ENCODE results near the gene RAB8B.

RAB8B gene

DNA sequence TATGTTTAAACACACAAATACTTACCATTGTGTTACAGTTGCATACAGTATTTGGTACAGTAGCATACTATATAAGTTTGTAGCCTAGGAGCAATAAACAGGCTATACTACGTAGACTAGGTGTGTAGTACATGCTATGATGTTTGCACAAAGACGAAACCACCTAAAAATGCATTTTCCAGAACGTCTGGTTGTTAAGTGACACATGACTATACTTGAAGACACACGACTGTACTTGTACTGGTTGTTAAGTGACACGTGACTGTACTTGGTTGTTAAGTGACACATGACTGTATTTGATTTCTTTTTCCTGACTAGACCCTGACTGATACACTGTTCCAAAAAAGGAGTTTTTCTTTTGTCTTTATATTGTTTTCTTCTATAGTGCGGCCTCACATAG, 34.1 kb downstream of the RAB8B start:
- peaks cover 0 to 21% (median 7%) of the 10 kb centered on the region in 4 donors for H3K4me1 ChIP-seq
- no peaks in the 10 kb centered on the region for H3K9me3 ChIP-seq
- no peaks in the 10 kb centered on the region for H3K27me3 ChIP-seq
- no peak overlapping the region for H3K27ac ChIP-seq
- H3K36me3 ChIP-seq, result no peaks in the 10 kb centered on the region
- intact Hi-C loops (cut with DNase I; ENCODE audit: low total_unique reads), result no loop called here
- H3K4me3 ChIP-seq, result no peak overlapping the region
- no peak for DNase-seq
- TF ChIP-seq, protein P1, sequence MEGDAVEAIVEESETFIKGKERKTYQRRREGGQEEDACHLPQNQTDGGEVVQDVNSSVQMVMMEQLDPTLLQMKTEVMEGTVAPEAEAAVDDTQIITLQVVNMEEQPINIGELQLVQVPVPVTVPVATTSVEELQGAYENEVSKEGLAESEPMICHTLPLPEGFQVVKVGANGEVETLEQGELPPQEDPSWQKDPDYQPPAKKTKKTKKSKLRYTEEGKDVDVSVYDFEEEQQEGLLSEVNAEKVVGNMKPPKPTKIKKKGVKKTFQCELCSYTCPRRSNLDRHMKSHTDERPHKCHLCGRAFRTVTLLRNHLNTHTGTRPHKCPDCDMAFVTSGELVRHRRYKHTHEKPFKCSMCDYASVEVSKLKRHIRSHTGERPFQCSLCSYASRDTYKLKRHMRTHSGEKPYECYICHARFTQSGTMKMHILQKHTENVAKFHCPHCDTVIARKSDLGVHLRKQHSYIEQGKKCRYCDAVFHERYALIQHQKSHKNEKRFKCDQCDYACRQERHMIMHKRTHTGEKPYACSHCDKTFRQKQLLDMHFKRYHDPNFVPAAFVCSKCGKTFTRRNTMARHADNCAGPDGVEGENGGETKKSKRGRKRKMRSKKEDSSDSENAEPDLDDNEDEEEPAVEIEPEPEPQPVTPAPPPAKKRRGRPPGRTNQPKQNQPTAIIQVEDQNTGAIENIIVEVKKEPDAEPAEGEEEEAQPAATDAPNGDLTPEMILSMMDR (IDR thresholded peaks at IDR 0.05), result no peak

DNA sequence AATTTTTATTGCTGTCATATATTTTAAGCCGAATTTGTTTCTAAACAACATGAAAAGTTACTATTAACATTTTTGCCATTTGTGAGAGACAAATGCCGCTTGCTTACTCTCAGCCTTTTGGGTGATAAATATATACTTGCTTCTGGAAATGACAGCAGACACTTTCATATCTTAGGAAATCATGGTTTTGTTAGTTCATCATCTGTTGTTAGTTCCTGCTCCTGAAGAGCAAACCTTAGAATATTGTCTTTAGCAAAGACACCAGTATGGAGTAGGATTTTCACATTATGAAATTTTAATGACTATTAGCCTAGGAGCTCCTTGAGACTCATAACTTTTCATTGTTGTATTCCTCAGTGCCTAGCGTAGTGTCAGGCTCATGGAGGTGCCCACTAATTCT, 36.0 kb downstream of the RAB8B start:
- Histone ChIP-seq H3K9me3 (no peaks in the 10 kb centered on the region), H3K27me3 (no peaks in the 10 kb centered on the region), H3K36me3 (no peaks in the 10 kb centered on the region), H3K4me3 (no peak overlapping the region), H3K27ac (no peak overlapping the region), H3K4me1 (peaks cover 0 to 13% (median 7%) of the 10 kb centered on the region in 4 donors)
- TF ChIP-seq, protein P1 (IDR thresholded peaks at IDR 0.05), result no peak
- intact Hi-C loops (cut with DNase I; ENCODE audit: low total_unique reads), result no loop called here
- DNase-seq, result no peak

DNA sequence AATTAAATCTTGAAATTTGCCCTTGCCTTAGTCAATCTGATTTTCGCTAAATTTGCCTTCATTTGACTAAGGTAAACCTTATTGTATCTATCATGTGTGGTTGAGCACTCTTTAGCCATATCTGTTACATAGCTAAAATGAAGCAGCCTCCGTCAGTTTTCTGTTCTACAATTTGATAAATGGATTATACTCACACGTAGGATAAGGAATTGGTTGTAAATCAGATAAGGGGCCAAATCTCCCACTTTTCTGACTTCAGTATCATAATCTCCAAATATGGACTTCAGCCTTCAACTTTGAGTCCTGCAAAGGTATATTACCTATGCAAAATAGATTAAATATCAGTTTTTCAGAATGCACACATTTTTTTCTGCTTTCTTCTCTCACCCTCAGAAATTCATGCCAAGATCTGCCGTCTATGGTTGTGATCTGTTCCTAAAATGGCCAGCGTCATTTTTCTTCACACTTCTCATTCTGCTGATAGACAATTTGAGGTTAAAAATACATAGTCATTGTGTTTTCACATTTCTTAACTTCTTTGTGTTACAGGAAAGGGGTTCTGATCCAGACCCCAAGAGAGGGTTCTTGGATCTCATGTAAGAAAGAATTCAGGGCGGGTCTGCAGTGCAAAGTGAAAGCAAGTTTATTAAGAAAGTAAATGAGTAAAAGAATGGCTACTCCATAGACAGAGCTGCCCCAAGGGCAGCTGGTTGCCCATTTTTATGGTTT, 36.9 kb downstream of the RAB8B start:
- H3K27ac ChIP-seq, result no peak overlapping the region
- TF ChIP-seq, protein P1 (IDR thresholded peaks at IDR 0.05), result no peak
- intact Hi-C loops (cut with DNase I; ENCODE audit: low total_unique reads), result no loop called here
- H3K36me3 ChIP-seq, result no peaks in the 10 kb centered on the region
- H3K4me1 ChIP-seq, result peaks cover 0 to 7% (median 2%) of the 10 kb centered on the region in 4 donors
- no peak overlapping the region for H3K4me3 ChIP-seq
- no peak for DNase-seq
- no peaks in the 10 kb centered on the region for H3K9me3 ChIP-seq
- H3K27me3 ChIP-seq, result no peaks in the 10 kb centered on the region

DNA sequence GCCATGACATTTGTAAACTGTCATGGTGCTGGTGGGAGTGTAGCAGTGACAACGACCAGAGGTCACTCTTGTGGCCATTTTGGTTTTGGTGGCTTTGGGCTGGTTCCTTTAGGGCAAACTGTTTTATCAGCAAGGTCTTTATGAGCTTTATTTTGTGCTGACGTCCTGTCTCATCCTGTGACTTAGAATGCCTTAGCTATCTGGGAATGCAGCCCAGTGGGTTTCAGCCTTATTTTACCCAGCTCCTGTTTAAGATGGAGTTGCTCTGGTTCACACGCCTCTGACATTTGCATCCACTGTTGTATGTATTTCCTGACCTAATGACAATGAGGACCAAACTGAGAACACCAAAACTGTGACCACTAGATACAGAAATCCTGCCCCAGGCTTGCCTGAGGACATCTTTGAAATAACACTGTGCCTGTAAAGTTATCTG, 37.6 kb downstream of the RAB8B start:
- TF ChIP-seq, protein P1 (IDR thresholded peaks at IDR 0.05), result no peak
- H3K36me3 ChIP-seq, result no peaks in the 10 kb centered on the region
- intact Hi-C loops (cut with DNase I; ENCODE audit: low total_unique reads), result no loop called here
- no peak overlapping the region for H3K27ac ChIP-seq
- H3K9me3 ChIP-seq, result no peaks in the 10 kb centered on the region
- no peaks in the 10 kb centered on the region for H3K27me3 ChIP-seq
- no peak overlapping the region for H3K4me3 ChIP-seq
- H3K4me1 ChIP-seq, result peaks cover 0 to 2% (median 0%) of the 10 kb centered on the region in 4 donors
- DNase-seq, result no peak

DNA sequence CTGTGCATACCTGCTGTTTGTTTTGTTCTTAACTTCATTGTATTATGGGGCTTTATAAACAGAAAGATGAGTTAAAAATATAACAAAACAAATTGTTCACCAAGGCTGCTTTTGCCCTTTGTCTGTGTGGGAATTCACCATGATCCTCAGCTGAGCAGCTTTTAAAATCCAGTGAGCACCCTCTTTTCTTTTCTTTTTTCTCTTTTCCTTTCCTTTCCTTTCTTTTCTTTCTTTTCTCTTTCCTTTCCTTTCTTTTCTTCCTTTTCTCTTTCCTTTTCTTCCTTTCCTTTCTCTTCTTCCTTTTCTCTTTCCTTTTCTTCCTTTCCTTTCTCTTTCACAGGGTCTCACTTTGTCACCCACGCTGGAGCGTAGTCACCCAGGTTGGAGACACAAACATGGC, 38.3 kb downstream of the RAB8B start:
- peaks cover 0 to under 1% (median 0%) of the 10 kb centered on the region in 4 donors for H3K4me1 ChIP-seq
- TF ChIP-seq, protein P1 (IDR thresholded peaks at IDR 0.05), result no peak
- H3K4me3 ChIP-seq, result no peak overlapping the region
- intact Hi-C loops (cut with DNase I; ENCODE audit: low total_unique reads), result no loop called here
- DNase-seq, result no peak
- no peaks in the 10 kb centered on the region for H3K27me3 ChIP-seq
- no peaks in the 10 kb centered on the region for H3K9me3 ChIP-seq
- H3K27ac ChIP-seq, result no peak overlapping the region
- H3K36me3 ChIP-seq, result no peaks in the 10 kb centered on the region

Data from tibial artery (tissue), 4 donors.